ENCODE measurements around the gene WBP1. TPM values are rescaled to one million over a fixed set of nuclear protein-coding genes. Genes with fewer than 3 reads are reported as not detected.

The WBP1 gene
- polyA plus RNA-seq, 1 experiment = 56.0 TPM

GRCh38 chr2:74426181-74426758 lies 32.0 kb upstream of the WBP1 start:
- no peak overlapping the region for H3K4me3 ChIP-seq (ENCODE audit: low read depth, low read length)
- H3K9me3 ChIP-seq (ENCODE audit: control insufficient read depth, insufficient read depth, low read length) = no peaks in the 10 kb centered on the region
- H3K27ac ChIP-seq (ENCODE audit: low read depth, low read length) = no peak overlapping the region
- H3K27me3 ChIP-seq (ENCODE audit: control insufficient read depth, insufficient read depth, low read length) = no peaks in the 10 kb centered on the region
- DNase-seq (ENCODE audit: low read depth, low spot score) = no peak
- no peak for TF ChIP-seq CTCF (IDR thresholded peaks at IDR 0.05; ENCODE audit: low read depth, low read length)
- ChIA-PET CTCF (no interaction called here), POLR2A (no interaction called here)

DNA sequence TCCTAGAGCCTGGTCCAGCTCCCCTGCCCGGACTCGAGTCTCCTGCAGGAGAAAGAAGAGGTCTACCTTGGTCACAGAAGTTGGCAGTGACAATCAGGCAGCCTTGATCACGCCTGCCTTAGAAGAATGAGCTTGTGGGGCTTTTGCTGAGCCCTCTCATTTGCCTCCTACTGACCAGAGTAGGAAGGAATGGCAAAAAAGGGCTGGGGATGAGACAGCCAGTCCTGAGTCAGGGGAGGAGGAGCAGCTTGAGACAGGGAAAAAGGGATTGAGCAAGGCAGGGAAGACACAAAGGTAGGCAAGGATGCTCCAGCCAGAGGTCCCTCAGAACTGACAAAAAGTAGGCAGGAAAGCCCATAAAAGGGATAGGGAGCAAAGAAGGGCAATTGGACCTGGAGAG lies 30.7 kb upstream of the WBP1 start:
- POLR2A ChIA-PET = interaction anchor here (0.7 kb wide), 1 partner anchor 36 kb away, joined by 5 read pairs; no protein-coding TSS in a partner anchor
- DNase-seq (ENCODE audit: low read depth, low spot score) = no peak
- CTCF ChIA-PET = no interaction called here
- Histone ChIP-seq H3K27ac (ENCODE audit: low read depth, low read length) (no peak overlapping the region), H3K9me3 (ENCODE audit: control insufficient read depth, insufficient read depth, low read length) (no peaks in the 10 kb centered on the region), H3K4me3 (ENCODE audit: low read depth, low read length) (no peak overlapping the region), H3K27me3 (ENCODE audit: control insufficient read depth, insufficient read depth, low read length) (no peaks in the 10 kb centered on the region)
- no peak for TF ChIP-seq CTCF (IDR thresholded peaks at IDR 0.05; ENCODE audit: low read depth, low read length)

DNA sequence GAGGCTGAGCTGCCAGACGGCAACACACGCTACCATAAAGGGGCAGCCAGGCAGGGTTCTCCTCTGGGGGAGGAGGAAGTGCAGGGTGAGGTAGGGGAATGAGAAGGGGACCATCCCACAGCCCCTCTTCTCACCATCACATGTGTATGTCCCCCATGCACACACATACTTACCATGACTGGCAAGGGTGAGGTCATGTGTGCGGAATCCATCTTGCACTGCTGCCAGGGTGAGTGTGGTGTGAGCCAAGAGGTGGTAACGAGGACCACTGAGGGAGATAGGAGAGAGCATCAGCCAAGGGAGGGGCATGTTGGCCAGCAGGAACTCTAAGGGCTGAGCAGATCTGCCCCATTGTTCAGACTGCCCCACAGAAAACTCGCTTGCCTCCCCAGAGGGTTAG lies 29.6 kb upstream of the WBP1 start:
- DNase-seq (ENCODE audit: low read depth, low spot score) = no peak
- TF ChIP-seq CTCF (IDR thresholded peaks at IDR 0.05; ENCODE audit: low read depth, low read length) = no peak
- no peaks in the 10 kb centered on the region for H3K9me3 ChIP-seq (ENCODE audit: control insufficient read depth, insufficient read depth, low read length)
- no peak overlapping the region for H3K27ac ChIP-seq (ENCODE audit: low read depth, low read length)
- H3K4me3 ChIP-seq (ENCODE audit: low read depth, low read length) = no peak overlapping the region
- ChIA-PET CTCF (no interaction called here), POLR2A (no interaction called here)
- no peaks in the 10 kb centered on the region for H3K27me3 ChIP-seq (ENCODE audit: control insufficient read depth, insufficient read depth, low read length)

- TF ChIP-seq CTCF (IDR thresholded peaks at IDR 0.05; ENCODE audit: low read depth, low read length) = no peak
- Histone ChIP-seq H3K9me3 (ENCODE audit: control insufficient read depth, insufficient read depth, low read length) (no peaks in the 10 kb centered on the region), H3K27me3 (ENCODE audit: control insufficient read depth, insufficient read depth, low read length) (no peaks in the 10 kb centered on the region), H3K27ac (ENCODE audit: low read depth, low read length) (no peak overlapping the region), H3K4me3 (ENCODE audit: low read depth, low read length) (no peak overlapping the region)
- DNase-seq (ENCODE audit: low read depth, low spot score) = no peak
- CTCF ChIA-PET = no interaction called here
- POLR2A ChIA-PET = no interaction called here
Measured at GRCh38 chr2:74429487-74430451, 28.5 kb upstream of the WBP1 start.

DNA sequence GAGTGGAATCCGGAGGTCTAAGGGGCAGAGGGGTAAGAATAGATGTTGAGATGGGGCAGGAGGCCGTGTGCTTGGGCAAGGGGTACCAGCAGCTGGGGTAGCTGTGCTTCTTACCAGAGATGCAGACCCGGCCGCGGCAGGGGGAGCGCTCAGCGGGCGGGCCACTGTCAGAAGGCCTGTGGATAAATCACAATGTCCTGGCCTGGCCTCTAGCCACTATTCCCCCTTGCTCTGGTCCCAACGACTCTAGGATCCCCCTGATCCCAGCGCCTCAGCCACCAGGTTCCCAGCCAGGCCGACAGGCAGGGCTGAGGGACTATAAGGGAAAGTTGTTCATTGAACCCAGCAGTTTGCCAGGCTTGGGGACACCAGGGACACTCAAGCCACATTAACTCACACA lies 27.7 kb upstream of the WBP1 start:
- POLR2A ChIA-PET = no interaction called here
- no peaks in the 10 kb centered on the region for H3K9me3 ChIP-seq (ENCODE audit: control insufficient read depth, insufficient read depth, low read length)
- no peak overlapping the region for H3K27ac ChIP-seq (ENCODE audit: low read depth, low read length)
- no peak for DNase-seq (ENCODE audit: low read depth, low spot score)
- TF ChIP-seq CTCF (IDR thresholded peaks at IDR 0.05; ENCODE audit: low read depth, low read length) = no peak
- H3K27me3 ChIP-seq (ENCODE audit: control insufficient read depth, insufficient read depth, low read length) = no peaks in the 10 kb centered on the region
- no peak overlapping the region for H3K4me3 ChIP-seq (ENCODE audit: low read depth, low read length)
- CTCF ChIA-PET = no interaction called here
